ENCODE results near the gene ATP1A2. TPM values are rescaled to one million over a fixed set of nuclear protein-coding genes. Genes with fewer than 3 reads are reported as not detected.

Gene ATP1A2
- total RNA-seq, 3 donors from 2014 or later (not counting 1 experiment from before 2014, with no cell fraction given), result not detected

DNA sequence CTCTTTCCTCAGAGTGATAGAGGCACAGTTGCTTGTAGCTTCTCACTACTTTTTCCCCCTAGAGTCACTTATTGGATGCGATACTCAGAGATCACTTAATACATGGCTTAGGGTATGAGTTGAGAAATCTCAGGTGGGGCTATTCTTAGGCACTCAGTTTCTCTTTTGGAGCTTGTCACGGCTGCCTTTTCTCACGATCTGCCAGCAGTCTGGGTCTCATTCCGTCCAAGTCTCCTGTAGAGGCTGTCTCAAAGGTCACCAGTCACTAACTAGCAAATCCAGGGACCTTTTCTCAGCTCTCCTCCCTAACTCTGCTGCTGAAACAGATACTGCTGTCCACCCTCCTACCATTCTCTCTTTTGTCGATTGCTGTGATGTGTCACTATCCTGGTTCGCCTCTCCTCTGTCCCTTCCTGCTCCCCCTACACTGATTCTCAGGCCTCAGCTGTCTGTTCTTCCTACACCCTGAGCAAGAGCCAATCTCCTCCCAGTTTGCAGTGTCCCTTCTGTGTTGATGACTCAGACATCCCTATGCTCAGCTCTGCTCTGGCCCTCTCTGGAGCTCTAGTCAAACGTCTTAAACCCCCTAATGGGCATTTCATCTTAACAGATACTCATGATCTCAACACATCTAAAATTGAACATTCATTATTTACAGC lies 12.4 kb downstream of the ATP1A2 start:
- DNase-seq (no peak), ATAC-seq (no peak)
- peaks cover 3% of the 10 kb centered on the region for H3K27me3 ChIP-seq (ENCODE audit: control insufficient read depth, insufficient read depth, low read length)
- WGBS (ENCODE audit: insufficient coverage), result 76% methylated on average over 6 of the region's 7 CpGs
- TF ChIP-seq, protein P1, sequence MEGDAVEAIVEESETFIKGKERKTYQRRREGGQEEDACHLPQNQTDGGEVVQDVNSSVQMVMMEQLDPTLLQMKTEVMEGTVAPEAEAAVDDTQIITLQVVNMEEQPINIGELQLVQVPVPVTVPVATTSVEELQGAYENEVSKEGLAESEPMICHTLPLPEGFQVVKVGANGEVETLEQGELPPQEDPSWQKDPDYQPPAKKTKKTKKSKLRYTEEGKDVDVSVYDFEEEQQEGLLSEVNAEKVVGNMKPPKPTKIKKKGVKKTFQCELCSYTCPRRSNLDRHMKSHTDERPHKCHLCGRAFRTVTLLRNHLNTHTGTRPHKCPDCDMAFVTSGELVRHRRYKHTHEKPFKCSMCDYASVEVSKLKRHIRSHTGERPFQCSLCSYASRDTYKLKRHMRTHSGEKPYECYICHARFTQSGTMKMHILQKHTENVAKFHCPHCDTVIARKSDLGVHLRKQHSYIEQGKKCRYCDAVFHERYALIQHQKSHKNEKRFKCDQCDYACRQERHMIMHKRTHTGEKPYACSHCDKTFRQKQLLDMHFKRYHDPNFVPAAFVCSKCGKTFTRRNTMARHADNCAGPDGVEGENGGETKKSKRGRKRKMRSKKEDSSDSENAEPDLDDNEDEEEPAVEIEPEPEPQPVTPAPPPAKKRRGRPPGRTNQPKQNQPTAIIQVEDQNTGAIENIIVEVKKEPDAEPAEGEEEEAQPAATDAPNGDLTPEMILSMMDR (IDR thresholded peaks at IDR 0.05), result no peak
- no peaks in the 10 kb centered on the region for H3K4me1 ChIP-seq (ENCODE audit: control insufficient read depth, insufficient read depth, low read length)
- intact Hi-C loops (cut with micrococcal nuclease), result no loop called here
- Mint-ChIP-seq H3K36me3 (no peaks in the 10 kb centered on the region), H3K27ac (no peak overlapping the region), H3K4me3 (no peak overlapping the region), H3K9me3 (no peaks in the 10 kb centered on the region), H3K27me3 (ENCODE audit: low read depth in 2 of 2) (peaks cover 0 to 27% of the 10 kb centered on the region in 2 donors), H3K4me1 (no peaks in the 10 kb centered on the region)
- no peak overlapping the region for H3K4me3 ChIP-seq (ENCODE audit: low read length)
- H3K9me3 ChIP-seq (ENCODE audit: control insufficient read depth, insufficient read depth, low read length), result no peaks in the 10 kb centered on the region
- H3K27ac ChIP-seq (ENCODE audit: low read length), result no peak overlapping the region
- no peaks in the 10 kb centered on the region for H3K36me3 ChIP-seq (ENCODE audit: control insufficient read depth, insufficient read depth, low read length)

DNA sequence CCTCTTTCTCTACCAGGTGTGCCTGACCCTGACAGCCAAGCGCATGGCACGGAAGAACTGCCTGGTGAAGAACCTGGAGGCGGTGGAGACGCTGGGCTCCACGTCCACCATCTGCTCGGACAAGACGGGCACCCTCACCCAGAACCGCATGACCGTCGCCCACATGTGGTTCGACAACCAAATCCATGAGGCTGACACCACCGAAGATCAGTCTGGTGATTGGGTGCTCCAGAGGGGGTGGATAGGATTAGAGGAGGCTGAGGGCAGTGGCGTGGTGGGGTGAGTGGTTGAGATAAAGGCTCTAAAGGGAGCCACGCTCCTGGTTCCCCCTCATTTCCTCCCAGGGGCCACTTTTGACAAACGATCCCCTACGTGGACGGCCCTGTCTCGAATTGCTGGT lies 13.1 kb downstream of the ATP1A2 start:
- DNase-seq (no peak), ATAC-seq (no peak)
- Histone ChIP-seq H3K27ac (ENCODE audit: low read length) (no peak overlapping the region), H3K4me1 (ENCODE audit: control insufficient read depth, insufficient read depth, low read length) (no peaks in the 10 kb centered on the region), H3K27me3 (ENCODE audit: control insufficient read depth, insufficient read depth, low read length) (peaks cover 3% of the 10 kb centered on the region), H3K9me3 (ENCODE audit: control insufficient read depth, insufficient read depth, low read length) (no peaks in the 10 kb centered on the region), H3K36me3 (ENCODE audit: control insufficient read depth, insufficient read depth, low read length) (no peaks in the 10 kb centered on the region), H3K4me3 (ENCODE audit: low read length) (no peak overlapping the region)
- Mint-ChIP-seq H3K27me3 (ENCODE audit: low read depth in 2 of 2) (peaks cover 0 to 24% of the 10 kb centered on the region in 2 donors), H3K4me1 (no peaks in the 10 kb centered on the region), H3K9me3 (no peaks in the 10 kb centered on the region), H3K27ac (no peak overlapping the region), H3K4me3 (no peak overlapping the region), H3K36me3 (no peaks in the 10 kb centered on the region)
- intact Hi-C loops (cut with micrococcal nuclease), result no loop called here
- TF ChIP-seq, protein P1 (IDR thresholded peaks at IDR 0.05), result no peak
- 85% methylated on average over 18 of the region's 18 CpGs for WGBS (ENCODE audit: insufficient coverage)

DNA sequence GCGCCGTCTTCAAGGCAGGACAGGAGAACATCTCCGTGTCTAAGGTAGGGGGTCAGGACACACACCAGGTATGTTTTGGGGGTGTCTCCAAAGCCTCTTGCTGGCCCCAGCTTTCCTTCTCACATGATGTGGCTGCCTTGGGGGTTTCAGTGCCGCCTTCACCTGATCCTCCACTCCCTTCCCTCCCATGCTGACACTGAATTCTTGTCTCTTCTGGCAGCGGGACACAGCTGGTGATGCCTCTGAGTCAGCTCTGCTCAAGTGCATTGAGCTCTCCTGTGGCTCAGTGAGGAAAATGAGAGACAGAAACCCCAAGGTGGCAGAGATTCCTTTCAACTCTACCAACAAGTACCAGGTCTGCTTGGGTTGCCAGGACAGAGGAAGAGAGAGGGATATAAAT lies 13.5 kb downstream of the ATP1A2 start:
- no peak overlapping the region for H3K27ac Mint-ChIP-seq
- Histone ChIP-seq H3K36me3 (ENCODE audit: control insufficient read depth, insufficient read depth, low read length) (no peaks in the 10 kb centered on the region), H3K4me3 (ENCODE audit: low read length) (no peak overlapping the region), H3K4me1 (ENCODE audit: control insufficient read depth, insufficient read depth, low read length) (no peaks in the 10 kb centered on the region), H3K27ac (ENCODE audit: low read length) (no peak overlapping the region), H3K27me3 (ENCODE audit: control insufficient read depth, insufficient read depth, low read length) (peaks cover 3% of the 10 kb centered on the region), H3K9me3 (ENCODE audit: control insufficient read depth, insufficient read depth, low read length) (no peaks in the 10 kb centered on the region)
- DNase-seq (no peak), ATAC-seq (no peak)
- TF ChIP-seq, protein P1 (IDR thresholded peaks at IDR 0.05), result no peak
- no peaks in the 10 kb centered on the region for H3K9me3 Mint-ChIP-seq
- no peak overlapping the region for H3K4me3 Mint-ChIP-seq
- intact Hi-C loops (cut with micrococcal nuclease), result no loop called here
- H3K27me3 Mint-ChIP-seq (ENCODE audit: low read depth in 2 of 2), result peaks cover 0 to 26% of the 10 kb centered on the region in 2 donors
- WGBS (ENCODE audit: insufficient coverage), result 96% methylated on average over 5 of the region's 5 CpGs
- no peaks in the 10 kb centered on the region for H3K4me1 Mint-ChIP-seq
- no peaks in the 10 kb centered on the region for H3K36me3 Mint-ChIP-seq

DNA sequence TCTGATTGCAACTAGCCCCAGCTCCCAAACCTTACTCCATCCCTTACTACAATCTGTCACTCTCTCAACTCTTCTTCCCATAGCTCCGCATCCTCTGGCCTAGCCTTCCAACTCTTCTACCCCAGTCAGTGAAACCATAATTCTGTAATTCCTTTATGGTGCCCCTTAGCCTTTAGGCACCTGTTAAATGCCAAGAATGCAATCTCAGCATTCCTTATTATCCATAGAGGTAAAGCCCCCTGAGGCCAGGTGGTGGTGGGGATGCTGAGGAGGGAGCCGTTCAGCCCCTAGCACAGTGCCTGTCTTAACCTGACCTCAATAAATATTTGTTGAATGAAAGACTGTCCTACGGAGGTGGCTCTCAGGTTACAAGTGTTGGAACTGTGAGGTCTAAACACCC lies 14.0 kb downstream of the ATP1A2 start:
- Mint-ChIP-seq H3K27me3 (ENCODE audit: low read depth in 2 of 2) (peaks cover 0 to 24% of the 10 kb centered on the region in 2 donors), H3K4me3 (no peak overlapping the region), H3K4me1 (no peaks in the 10 kb centered on the region), H3K9me3 (no peaks in the 10 kb centered on the region), H3K36me3 (no peaks in the 10 kb centered on the region), H3K27ac (no peak overlapping the region)
- no peak overlapping the region for H3K4me3 ChIP-seq (ENCODE audit: low read length)
- H3K27me3 ChIP-seq (ENCODE audit: control insufficient read depth, insufficient read depth, low read length), result peaks cover 3% of the 10 kb centered on the region
- no peak overlapping the region for H3K27ac ChIP-seq (ENCODE audit: low read length)
- DNase-seq (no peak), ATAC-seq (no peak)
- H3K9me3 ChIP-seq (ENCODE audit: control insufficient read depth, insufficient read depth, low read length), result no peaks in the 10 kb centered on the region
- no peaks in the 10 kb centered on the region for H3K4me1 ChIP-seq (ENCODE audit: control insufficient read depth, insufficient read depth, low read length)
- intact Hi-C loops (cut with micrococcal nuclease), result no loop called here
- H3K36me3 ChIP-seq (ENCODE audit: control insufficient read depth, insufficient read depth, low read length), result no peaks in the 10 kb centered on the region
- WGBS (ENCODE audit: insufficient coverage), result 95% methylated on average over 3 of the region's 3 CpGs
- TF ChIP-seq, protein P1 (IDR thresholded peaks at IDR 0.05), result no peak
